Keratinocyte (primary cell): ENCODE results near the gene PALD1. TPM values are rescaled to one million over a fixed set of nuclear protein-coding genes. Genes with fewer than 3 reads are reported as not detected.

ENCODE experiments used
- DNase-seq: peaks from one replicate; pipeline ENCODE4 v3.0.0-alpha.2; 2011; ENCODE audit warnings: low read depth, missing footprints, low spot score
- FAIRE-seq: peaks from 2 replicates; lab custom pipeline; 2011; peaks lifted over from hg19 to GRCh38; lab: Jason Lieb, UNC
- H2AFZ ChIP-seq: 2 replicates; pipeline ENCODE4 v1.6.0; 2012; ENCODE audit warnings: low read length, control low read depth, inconsistent platforms; ENCODE audit not compliant: control insufficient read depth
- H3K27ac ChIP-seq: 2 replicates; pipeline ENCODE4 v1.5.1; 2011; ENCODE audit warnings: low read length; ENCODE audit not compliant: control insufficient read depth, insufficient read depth
- H3K27me3 ChIP-seq: 3 replicates; pipeline ENCODE4 v1.6.0; 2011; ENCODE audit warnings: low read length; ENCODE audit not compliant: control insufficient read depth, insufficient read depth; ENCODE audit errors: extremely low read depth
- H3K36me3 ChIP-seq, 2 experiments: 2 replicates in 1 of 2; 3 replicates in 1 of 2; pipeline ENCODE4 v1.5.1; 2011; ENCODE audit warnings: low read length in 2 of 2, mild to moderate bottlenecking in 1 of 2; ENCODE audit not compliant: control insufficient read depth in 2 of 2, insufficient read depth in 2 of 2; ENCODE audit errors: extremely low read depth in 1 of 2
- H3K4me1 ChIP-seq: 3 replicates; pipeline ENCODE4 v1.5.1; 2011; ENCODE audit warnings: low read length; ENCODE audit not compliant: control insufficient read depth, insufficient read depth; ENCODE audit errors: extremely low read depth
- H3K4me2 ChIP-seq: 3 replicates; pipeline ENCODE4 v1.6.0; 2011; ENCODE audit warnings: low read depth, low read length; ENCODE audit not compliant: control insufficient read depth, insufficient read depth; ENCODE audit errors: extremely low read depth
- H3K4me3 ChIP-seq, 3 experiments: fragments of 200-600 bp in 1 of 3; sonication (generic) in 1 of 3; 2 replicates in 2 of 3; 3 replicates in 1 of 3; pipeline ENCODE4 v1.5.1; 2011 to 2016; ENCODE audit warnings: low read length in 3 of 3, mild to moderate bottlenecking in 3 of 3, control low read depth in 2 of 3, inconsistent platforms in 1 of 3, low read depth in 1 of 3, mixed read lengths in 1 of 3, mixed run types in 1 of 3, moderate library complexity in 1 of 3; ENCODE audit not compliant: control insufficient read depth in 2 of 3, insufficient read depth in 2 of 3; ENCODE audit errors: extremely low read depth in 1 of 3
- H3K79me2 ChIP-seq: 2 replicates; pipeline ENCODE4 v1.6.0; 2012; ENCODE audit warnings: low read length; ENCODE audit not compliant: control insufficient read depth, insufficient read depth
- H3K9ac ChIP-seq: 3 replicates; pipeline ENCODE4 v1.6.0; 2011; ENCODE audit warnings: low read length; ENCODE audit not compliant: control insufficient read depth, insufficient read depth; ENCODE audit errors: extremely low read depth
- H3K9me1 ChIP-seq: 3 replicates; pipeline ENCODE4 v1.6.0; 2011; ENCODE audit warnings: low read length; ENCODE audit not compliant: control insufficient read depth, insufficient read depth; ENCODE audit errors: extremely low read depth
- H3K9me3 ChIP-seq: 2 replicates; pipeline ENCODE4 v1.5.1; 2012; ENCODE audit warnings: low read depth, low read length; ENCODE audit not compliant: control insufficient read depth
- H4K20me1 ChIP-seq: 3 replicates; pipeline ENCODE4 v1.6.0; 2011; ENCODE audit warnings: low read length; ENCODE audit not compliant: control insufficient read depth, insufficient read depth; ENCODE audit errors: extremely low read depth
- CTCF ChIP-seq, 3 experiments: IDR thresholded peaks in 1 of 3; conservative IDR thresholded peaks in 1 of 3; optimal IDR thresholded peaks in 1 of 3; 2 replicates in 2 of 3; 3 replicates in 1 of 3; pipeline versions ENCODE3 to v1.5.1; 2011; ENCODE audit warnings: low read length in 3 of 3, mild to moderate bottlenecking in 3 of 3, moderate library complexity in 2 of 3, control low read depth in 1 of 3, inconsistent platforms in 1 of 3; ENCODE audit not compliant: insufficient read depth in 2 of 3; ENCODE audit errors: extremely low read depth in 1 of 3
- EZH2 ChIP-seq: IDR thresholded peaks from one replicate; pipeline ENCODE4 v1.6.1; 2012; ENCODE audit warnings: inconsistent platforms, mild to moderate bottlenecking, low read length, moderate library complexity
- dilution Hi-C: fragments of 300-500 bp; cut with MboI; formaldehyde crosslinking; loops from one replicate; pipeline ENCODE4 v1.7.0; 2020; ENCODE audit warnings: low sequenced_read_pairs; ENCODE audit not compliant: extremely low pct_ligation_motif_present
- polyA plus RNA-seq, 5 experiments: library from polyadenylated mRNA; depleted of rRNA in 3 of 5; stranded (reverse) in 3 of 5; stranded (forward) in 1 of 5; unstranded in 1 of 5; fragments of >200 nt; gene quantifications; 1 replicate in 1 of 5; 2 replicates in 3 of 5; 3 replicates in 1 of 5; pipeline versions ENCODE4 v1.2.1 to v1.2.3, GENCODE V29; 2011 to 2012; ENCODE audit warnings: missing spikeins in 2 of 5, low read depth in 1 of 5, low replicate concordance in 1 of 5

The PALD1 gene
- polyA plus RNA-seq, 1 donor (not counting 4 experiments of a cell fraction or from before 2014, with no cell fraction given), result 0.83 TPM

- no peaks in the 10 kb centered on the region for H4K20me1 ChIP-seq
- no peak for DNase-seq
- peaks cover 9% of the 10 kb centered on the region for H3K27me3 ChIP-seq
- H3K36me3 ChIP-seq, result no peaks in the 10 kb centered on the region
- H3K4me2 ChIP-seq, result no peak overlapping the region
- no peaks in the 10 kb centered on the region for H3K9me1 ChIP-seq
- H3K79me2 ChIP-seq, result no peaks in the 10 kb centered on the region
- no peak overlapping the region for H3K27ac ChIP-seq
- H3K4me1 ChIP-seq, result no peaks in the 10 kb centered on the region
- H2AFZ ChIP-seq, result no peak overlapping the region
- H3K4me3 ChIP-seq, result no peak overlapping the region
- TF ChIP-seq EZH2 (no peak), CTCF (optimal IDR thresholded peaks at IDR 0.05 in 1 of 3, IDR thresholded peaks at IDR 0.05 in 1 of 3, conservative IDR thresholded peaks at IDR 0.05 in 1 of 3; ENCODE audit: extremely low read depth in 1 of 3, insufficient read depth in 2 of 3, low read length in 3 of 3) (peak in 2 of 3 experiments; percentile 3 to 50)
- dilution Hi-C loops, result no loop called here
- FAIRE-seq, result no peak
- no peak overlapping the region for H3K9ac ChIP-seq
- H3K9me3 ChIP-seq, result no peaks in the 10 kb centered on the region
Measured at GRCh38 chr10:70564901-70565351, 86.4 kb downstream of the PALD1 start.

- FAIRE-seq, result no peak
- Histone ChIP-seq H4K20me1 (no peaks in the 10 kb centered on the region), H3K4me2 (no peak overlapping the region), H3K4me3 (no peak overlapping the region), H3K9me3 (no peaks in the 10 kb centered on the region), H3K36me3 (no peaks in the 10 kb centered on the region), H3K27ac (no peak overlapping the region), H3K9me1 (no peaks in the 10 kb centered on the region), H3K4me1 (no peaks in the 10 kb centered on the region), H2AFZ (no peak overlapping the region), H3K79me2 (no peaks in the 10 kb centered on the region), H3K9ac (no peak overlapping the region), H3K27me3 (peaks cover 8% of the 10 kb centered on the region)
- dilution Hi-C loops, result no loop called here
- TF ChIP-seq EZH2 (no peak), CTCF (optimal IDR thresholded peaks at IDR 0.05 in 1 of 3, IDR thresholded peaks at IDR 0.05 in 1 of 3, conservative IDR thresholded peaks at IDR 0.05 in 1 of 3; ENCODE audit: extremely low read depth in 1 of 3, insufficient read depth in 2 of 3, low read length in 3 of 3) (no peak)
- no peak for DNase-seq
Measured at GRCh38 chr10:70565556-70566514, 87.3 kb downstream of the PALD1 start.
